Erythroblast (primary cell): Measurements from ENCODE around the gene NEDD9.

Experiments
- GATA1 ChIP-seq: IDR thresholded peaks from 2 replicates; pipeline ENCODE4 v1.6.1; 2011; ENCODE audit warnings: low read depth, mild to moderate bottlenecking, control low read depth, low read length, moderate library complexity
- POLR2A ChIP-seq: IDR thresholded peaks from 2 replicates; pipeline ENCODE4 v1.6.1; 2011; ENCODE audit warnings: mild to moderate bottlenecking, low read length

DNA sequence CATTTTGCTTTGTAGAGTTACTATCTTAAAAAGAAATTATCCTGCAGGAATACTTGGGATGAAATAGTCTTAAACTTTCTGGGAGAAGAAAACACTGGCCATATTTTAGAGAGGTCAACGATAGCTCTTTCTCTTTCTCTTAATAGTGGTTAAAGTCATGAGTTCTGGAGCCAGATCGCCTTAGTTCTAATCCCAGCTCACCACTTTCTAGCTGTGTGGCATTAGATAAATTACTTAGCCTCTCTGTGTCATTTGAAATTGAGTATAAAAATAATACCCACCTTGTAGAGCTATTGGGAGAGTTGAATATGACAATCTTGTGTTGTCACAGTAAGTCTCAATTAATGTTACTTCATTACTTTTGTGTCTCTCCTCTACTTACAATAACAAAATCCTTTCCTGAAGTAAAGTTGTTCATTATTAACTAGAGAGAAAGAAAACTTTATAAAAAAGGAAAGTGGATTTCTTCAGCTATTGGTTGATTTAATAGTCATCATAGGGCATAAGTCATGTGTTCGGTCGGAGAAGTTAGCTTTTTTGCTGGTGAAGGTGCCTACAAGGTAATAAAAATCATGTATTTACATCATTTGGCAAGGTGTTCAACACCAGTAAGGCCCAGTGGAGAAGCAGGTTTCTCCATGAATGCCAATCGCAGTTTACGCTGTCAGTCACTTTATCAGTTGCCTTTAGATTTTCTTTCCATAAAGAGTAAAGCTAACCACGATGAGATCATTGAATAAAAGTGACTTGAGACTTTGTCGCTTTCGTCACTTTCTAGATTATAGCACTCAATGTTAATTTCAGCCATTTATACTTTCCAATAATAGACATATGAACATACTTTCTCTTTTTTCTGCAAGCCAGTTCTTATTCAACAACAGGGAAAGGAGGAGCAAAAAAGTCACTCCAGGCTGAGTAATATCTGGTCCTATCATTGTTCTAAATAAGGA, 2.0 kb downstream of the NEDD9 start:
- TF ChIP-seq POLR2A (no peak), GATA1 (no peak)
